OCI-M2 (cell line): Measurements from ENCODE around the gene CCT5.
"Not testable (repeated sequence)": the region's sequence is repeated elsewhere in the genome, so short reads cannot be mapped to it uniquely, and the experiment has no call there.

Experiments
- DNase-seq: peaks from one replicate; lab custom pipeline; 2025; ENCODE audit not compliant: unreplicated experiment; lab: John Stamatoyannopoulos, UW

CCT5 gene

DNA sequence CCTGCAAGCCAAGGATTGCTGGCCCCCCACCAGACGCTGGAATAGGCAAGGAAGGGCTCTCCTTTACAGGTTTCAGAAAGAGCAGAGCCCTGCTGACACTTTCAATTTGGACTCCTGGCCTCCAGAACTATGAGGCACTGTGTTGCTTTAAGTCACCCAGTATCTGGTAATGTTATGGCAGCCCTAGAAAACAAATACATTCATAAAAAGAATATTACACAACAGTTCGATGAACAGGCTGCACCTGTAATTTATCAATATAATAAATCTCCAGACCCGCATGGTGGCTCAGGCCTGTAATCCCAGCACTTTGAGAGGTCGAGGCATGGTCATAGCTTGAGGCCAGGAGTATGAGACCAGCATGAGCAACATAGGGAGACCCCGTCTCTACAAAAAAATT, 50.2 kb downstream of the CCT5 start:
- no peak for DNase-seq

DNA sequence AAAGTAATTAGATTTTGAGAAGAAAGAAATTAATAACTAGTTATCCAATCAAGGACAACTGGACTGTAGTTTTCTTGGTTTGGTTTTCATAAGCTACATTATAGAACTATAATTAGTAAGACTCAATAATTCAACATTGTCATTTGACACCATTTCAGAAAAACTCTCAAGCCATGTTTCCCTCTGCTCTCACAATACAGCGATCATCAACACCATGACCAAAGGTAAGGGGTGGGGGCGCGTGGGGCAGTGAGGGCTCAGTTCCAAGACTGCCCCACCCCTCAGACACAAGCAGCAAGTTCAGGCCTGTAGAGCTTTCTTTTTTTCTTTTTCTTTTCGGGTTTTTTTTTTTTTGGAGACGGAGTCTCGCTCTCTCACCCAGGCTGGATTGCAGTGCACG, 51.2 kb downstream of the CCT5 start:
- no peak for DNase-seq

DNA sequence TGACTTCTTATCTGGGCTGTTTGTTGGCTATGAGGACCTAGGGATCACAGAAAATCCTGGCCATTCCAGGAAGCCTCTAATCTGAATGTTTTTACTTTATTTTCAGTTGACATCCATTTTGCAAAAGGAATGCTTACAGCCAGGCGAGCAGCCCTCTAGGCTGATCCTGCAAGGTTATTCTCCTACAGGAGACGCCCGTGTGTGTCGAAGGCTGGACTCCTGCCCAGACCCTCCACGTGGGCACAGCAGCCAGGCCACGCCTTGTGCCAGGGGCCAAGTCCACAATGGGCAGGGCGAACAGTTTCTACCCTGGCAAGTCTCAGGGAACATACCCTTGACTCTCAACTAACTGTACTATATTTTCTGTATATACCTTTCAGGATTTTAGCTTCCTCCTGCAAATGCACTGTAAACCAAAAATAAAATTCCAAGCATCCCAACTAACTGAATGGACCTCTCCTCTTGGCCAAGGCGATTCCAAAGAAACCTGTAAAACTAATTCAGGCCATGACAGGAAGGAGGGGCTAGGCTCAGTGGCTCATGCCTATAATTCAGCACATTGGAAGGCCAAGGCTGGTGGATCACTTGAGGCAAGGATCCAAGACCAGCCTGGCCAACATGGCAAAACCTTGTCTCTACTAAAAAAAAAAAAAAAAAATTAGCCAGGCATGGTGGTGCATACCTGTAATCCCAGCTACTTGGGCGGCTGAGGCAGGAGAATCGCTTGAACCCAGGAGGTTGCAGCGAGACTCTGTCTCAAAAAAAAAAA, 51.9 kb downstream of the CCT5 start:
- DNase-seq: no peak

DNA sequence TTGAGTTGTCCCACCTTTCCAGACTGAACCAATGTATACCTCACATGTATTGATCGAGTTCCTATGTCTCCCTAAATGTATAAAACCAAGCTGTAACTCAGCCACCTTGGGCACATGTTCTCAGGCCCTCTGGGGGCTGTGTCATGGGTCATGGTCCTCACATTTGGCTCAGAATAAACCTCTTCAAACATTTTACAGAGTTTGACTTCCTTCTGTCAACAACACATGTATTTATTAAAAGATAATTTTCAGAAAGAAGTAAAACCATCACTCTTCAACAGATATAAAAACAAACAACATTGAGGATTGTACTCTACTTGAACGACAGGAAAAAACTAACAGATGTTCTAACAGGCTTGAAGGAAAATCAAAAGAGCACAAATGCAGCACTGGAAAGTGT, 53.1 kb downstream of the CCT5 start:
- no peak for DNase-seq

DNA sequence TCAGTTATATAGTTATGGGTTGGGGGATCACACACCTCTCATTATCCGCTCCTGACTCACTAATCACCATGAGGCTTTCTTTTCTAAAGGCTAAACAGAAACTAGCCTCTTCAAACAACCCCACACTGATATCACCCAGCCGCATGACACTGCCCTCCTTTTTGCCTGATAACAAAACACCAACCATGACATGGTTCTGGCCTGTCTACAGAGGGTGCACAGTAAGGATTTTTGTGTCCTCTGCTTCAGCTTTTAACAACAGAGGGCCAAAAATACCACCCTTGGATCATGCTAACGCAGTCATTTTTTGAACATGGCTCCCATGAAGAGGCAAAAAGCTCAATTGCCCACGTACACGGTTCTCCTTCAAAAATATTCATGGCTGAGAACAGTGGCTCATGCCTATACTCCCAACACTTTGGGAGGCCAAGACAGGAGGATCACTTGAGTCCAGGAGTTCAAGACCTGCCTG, 53.7 kb downstream of the CCT5 start:
- DNase-seq: no peak

DNA sequence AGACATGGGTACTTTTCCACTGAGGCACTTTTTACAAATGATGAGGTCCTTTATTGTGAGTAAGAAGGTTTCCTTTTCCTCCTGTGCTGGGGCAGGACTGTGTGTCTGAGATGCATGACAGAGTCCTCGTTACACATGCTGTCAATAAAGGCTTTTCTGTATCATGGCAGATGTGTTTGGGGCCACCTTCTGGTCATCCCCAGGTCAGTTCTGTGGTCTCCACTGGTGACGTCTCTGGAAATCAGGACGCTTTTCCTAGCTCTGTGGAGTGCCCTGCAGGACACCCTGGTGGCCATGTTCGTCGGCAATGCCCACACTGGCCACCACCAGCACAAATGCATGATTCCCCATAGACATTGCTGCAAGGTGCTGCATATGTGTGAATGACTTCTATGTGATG, 54.9 kb downstream of the CCT5 start:
- no peak for DNase-seq

DNA sequence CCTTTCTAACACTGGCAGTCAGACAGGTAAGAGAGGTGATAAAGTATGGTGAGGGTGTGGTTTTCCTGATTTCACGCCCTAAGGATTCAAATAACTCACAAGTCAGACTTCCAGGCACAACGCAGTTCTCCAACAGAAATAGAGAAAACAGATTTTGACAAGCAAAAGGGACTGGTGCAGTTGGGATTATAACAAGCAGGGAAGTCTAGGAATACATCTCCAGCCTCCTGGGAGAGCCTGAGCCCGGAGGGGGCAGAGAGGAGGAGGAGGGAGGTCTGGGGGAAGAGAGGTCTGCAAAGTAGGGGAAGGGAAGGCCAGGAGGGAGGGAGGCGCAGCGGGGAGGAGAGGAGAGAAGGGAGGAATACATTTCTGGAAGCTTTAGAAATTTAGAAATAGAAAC, 56.0 kb downstream of the CCT5 start:
- no peak for DNase-seq

DNA sequence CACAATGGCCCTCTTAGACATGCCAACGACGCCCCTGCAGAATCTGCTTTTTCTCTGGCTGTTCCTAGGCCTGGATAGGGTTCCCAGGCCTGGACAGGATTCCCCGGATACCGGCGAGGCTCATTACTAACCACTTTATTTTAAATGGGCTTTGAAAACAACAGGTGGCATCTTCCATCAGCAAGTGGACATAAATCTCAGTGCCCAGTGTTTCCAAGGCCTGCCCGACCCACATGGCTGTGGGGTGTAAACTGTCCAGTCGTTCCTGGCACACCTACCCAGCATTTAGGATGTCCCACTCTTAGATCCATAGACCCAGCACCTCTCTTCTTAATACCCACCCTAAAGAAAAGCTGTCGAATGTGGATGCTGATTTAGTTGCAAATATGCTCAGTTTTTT, 56.7 kb downstream of the CCT5 start:
- no peak for DNase-seq

DNA sequence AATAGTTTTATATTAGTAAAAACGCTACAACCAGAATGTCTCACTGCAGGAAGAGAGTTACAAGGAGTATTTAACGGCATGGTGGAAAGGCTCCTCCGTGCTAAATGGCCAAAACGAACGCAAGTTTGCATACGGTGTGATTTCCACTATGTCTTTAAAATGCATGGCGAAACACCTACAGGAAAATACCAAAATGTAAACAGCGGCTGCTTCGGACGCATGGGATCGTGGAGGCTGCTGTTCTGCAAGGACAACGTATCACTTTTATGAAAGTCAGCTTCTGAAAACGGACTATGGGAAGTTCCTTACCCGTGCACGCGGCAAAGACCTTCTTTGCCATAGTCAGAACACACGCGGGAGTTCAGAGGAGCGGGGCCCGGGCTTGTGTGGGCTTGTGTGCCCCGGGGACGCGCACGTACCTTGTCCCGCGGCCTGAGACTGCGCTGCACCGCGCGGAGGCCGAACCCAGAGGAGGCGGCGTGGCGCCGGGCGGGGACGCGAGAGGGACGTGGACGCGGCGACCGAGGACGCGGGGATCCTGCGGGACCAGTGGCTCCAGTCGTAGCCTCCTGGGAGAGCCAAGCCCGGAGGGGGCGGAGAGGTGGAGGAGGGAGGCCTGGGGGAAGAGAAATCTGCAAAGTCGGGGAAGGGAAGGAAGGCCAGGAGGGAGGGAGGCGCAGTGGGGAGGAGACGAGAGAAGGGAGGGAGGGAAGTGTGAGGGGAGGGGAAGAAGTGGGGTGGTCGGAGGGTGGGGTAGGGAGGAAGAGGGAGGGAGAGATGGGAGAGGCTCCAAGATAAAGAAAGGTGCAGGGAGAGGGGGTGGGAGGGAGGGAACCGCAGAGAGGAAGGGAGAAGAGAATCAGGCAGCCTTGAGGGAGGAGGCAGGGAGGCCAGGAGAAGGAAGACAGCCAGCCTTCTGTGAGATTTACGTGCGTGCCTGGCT, 57.4 kb downstream of the CCT5 start, which contains the start of gene CMBL:
Gene CMBL, minus strand, starts transcription at position 697 of the 943 bp plus-strand sequence. CDS start 17,140 bp downstream, outside the sequence.
- no peak for DNase-seq

DNA sequence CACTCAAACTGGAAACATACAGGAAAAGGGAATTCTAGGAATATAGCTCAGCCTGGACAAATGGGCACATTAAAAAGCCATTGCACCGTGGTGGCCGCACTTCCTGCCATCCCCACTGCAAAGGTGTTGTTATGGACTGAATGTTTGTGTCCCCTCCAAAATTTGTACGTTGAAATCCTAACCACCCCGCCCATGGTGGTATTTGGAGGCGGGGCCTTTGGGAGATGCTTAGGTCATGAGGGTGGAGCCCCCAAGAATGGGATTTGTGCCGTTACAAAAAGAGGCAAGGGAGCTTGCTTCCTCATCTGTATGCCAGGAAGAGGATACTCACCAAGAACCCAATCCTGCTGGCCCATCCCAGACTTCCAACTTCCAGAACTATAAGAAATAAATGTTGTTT, 58.8 kb downstream of the CCT5 start:
- no peak for DNase-seq

DNA sequence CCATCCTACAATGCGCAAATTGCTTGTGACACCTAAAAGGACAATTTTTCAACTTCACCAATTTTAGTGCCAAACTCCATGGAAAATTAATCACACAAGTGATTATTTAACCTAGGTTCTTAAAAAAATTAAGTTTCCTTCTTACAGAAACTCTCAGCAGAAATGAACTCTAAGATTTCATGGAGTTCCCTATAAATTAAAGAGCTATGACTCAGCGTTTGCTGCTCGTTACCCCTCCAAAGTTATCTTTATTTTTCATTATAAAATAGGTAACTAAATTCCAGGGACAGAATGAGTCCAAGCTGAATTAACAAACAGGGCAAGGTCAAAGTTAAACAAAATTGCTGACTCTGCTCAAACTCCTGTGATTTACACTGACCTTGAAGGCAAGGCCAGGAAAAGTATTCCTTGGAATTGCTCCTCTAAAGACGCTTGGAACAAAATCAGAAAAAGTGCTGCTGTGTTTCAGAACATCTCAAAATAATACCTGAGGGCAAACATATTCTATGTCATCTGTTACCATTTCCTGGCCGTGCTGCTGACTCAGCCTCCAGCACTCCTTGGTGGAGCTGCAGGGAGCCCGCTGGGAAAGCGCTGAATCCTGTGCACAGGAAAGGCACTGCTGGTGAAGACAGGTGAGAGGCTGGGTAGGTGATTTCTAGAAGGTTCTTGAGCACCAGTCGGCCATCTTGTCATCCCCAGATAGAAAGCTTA, 60.1 kb downstream of the CCT5 start:
- no peak for DNase-seq

DNA sequence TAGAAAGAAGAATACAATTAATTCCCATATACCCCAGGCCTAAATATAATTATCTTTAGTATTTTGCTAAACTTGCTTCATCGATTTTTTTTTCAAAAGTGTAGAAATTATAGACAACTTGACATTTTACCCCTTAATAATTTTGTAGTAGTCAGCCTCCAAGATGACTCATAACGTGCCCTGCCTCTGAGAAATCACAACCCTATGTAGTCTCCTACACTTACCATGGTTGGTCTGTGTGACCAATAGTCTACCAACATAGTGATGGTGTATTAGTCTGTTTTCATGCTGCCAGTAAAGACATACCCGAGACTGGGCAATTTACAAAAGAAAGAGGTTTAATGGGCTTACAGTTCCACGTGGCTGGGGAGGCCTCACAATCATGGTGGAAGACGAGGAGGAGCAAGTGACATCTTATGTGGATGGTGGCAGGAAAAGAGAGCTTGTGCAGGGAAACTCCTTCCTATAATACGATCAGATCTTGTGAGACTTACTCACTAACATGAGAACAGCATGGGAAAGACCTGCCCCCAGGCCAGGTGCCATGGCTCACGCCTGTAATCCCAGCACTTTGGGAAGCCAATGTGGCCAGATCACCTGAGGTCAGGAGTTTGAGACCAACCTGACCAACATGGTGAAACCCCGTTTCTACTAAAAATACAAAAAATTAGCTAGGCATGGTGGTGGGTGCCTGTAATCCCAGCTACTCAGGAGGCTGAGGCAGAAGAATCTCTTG, 60.9 kb downstream of the CCT5 start:
- DNase-seq: not testable (repeated sequence)

DNA sequence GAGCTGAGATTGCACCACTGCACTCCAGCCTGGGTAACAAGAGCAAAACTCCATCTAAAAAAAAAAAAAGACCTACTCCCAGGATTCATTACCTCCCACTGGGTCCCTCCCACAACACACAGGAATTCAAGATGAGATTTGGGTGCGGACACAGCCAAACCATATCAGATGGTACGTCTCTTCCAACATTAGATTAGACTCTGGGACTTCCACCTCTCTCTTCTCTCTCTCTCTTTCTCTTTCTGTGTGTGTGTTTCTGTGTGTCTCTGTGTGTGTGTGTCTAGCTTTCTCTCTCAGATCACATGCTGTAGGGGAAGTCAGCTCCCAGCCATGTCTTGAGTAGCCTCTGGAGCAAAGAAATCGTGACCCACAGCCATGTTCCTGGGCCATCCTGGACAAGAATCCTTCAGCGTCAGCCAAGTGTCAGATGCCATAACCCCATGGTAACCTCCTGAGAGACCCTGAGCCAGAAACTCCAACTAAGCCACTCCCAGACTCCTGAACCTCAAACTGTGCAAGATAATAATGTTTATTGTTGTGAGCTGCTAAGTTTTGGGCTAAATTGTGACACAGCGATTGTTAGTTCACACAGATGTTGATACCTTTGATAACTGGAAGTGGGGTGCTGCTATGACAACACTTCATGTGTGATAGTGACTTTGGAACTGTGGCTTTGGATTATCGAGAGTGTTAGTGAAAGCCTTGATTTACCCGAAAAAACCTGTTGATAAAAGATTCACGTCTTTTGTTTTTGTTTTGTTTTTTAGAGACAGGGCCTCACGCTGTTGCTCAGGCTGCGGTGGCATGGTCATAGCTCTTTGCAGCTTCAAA, 61.7 kb downstream of the CCT5 start:
- DNase-seq: no peak

DNA sequence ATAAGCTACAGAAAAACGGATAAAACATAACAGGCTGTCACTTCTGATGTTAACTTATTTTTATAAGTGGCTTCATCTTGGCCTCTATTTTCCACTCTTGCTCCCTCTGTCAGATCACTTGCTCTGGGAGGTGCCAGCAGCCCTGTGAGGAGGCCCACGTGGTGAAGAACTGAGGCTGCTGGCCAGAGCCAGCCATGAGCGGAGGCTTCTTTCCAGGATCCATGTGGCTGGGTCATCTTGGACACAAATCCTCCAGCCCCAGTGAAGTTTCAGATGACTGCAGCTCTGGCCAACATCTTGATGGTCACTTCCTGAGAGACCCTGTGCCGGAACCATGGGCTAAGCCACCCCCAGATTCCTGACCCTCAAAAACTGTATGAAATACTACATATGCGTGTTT, 65.1 kb downstream of the CCT5 start:
- DNase-seq: no peak
